Vagina (tissue), 2 donors: ENCODE data around the gene RLN3.

Experiments
- CTCF ChIP-seq, 3 experiments: fragments of 450-650 bp in 2 of 3; fragments of 200-600 bp in 1 of 3; sonication (generic) in 1 of 3; IDR thresholded peaks; one replicate each; pipeline ENCODE4 v1.5.1; 2017 to 2019; ENCODE audit warnings: antibody characterized with exemption in 3 of 3, mild to moderate bottlenecking in 2 of 3, moderate library complexity in 2 of 3
- POLR2A ChIP-seq, 2 donors: fragments of 450-650 bp; IDR thresholded peaks; one replicate each; pipeline ENCODE4 v1.6.1; 2017; ENCODE audit warnings: antibody characterized with exemption in 2 of 2, mild to moderate bottlenecking in 2 of 2, moderate library complexity in 2 of 2

- no peak for TF ChIP-seq POLR2A (IDR thresholded peaks at IDR 0.05)
- no peak for TF ChIP-seq CTCF (IDR thresholded peaks at IDR 0.05)
These were observed 34.2 kb upstream of the RLN3 start for GRCh38 chr19:13993590-13994300.
